Motor neuron (in vitro differentiated cells): ENCODE data around the gene MTUS2. TPM values are rescaled to one million over a fixed set of nuclear protein-coding genes. Genes with fewer than 3 reads are reported as not detected.
A peak's percentile ranks its signal among the peaks of the same experiment; 100 is the strongest.

Experiments used
- ATAC-seq, 8 experiments: fragments of 200-7000 bp; cut with Tn5 transposase; replicated peaks in 6 of 8; 2 replicates each; pipeline ENCODE4 v1.8.0; 2021; ENCODE audit warnings: mild to moderate bottlenecking in 8 of 8, moderate library complexity in 8 of 8
- H3K27ac ChIP-seq, 2 donors: fragments of 250-450 bp; sonication (Bioruptor Pico); 2 replicates each; pipeline ENCODE4 v1.9.0; 2021; ENCODE audit warnings: antibody characterized with exemption in 2 of 2, mild to moderate bottlenecking in 2 of 2, moderate library complexity in 1 of 2
- H3K4me1 ChIP-seq, 2 donors: fragments of 250-450 bp; sonication (Bioruptor Pico); replicated peaks in 1 of 2; 2 replicates each; pipeline ENCODE4 v1.6.1; 2021; ENCODE audit warnings: antibody characterized with exemption in 2 of 2, mild to moderate bottlenecking in 2 of 2, moderate library complexity in 1 of 2
- H3K4me3 ChIP-seq, 5 donors: fragments of 250-450 bp; sonication (Bioruptor Pico); 2 replicates each; pipeline ENCODE4 v1.9.0; 2021; ENCODE audit warnings: antibody characterized with exemption in 5 of 5, mild to moderate bottlenecking in 5 of 5, moderate library complexity in 4 of 5
- WGBS, 10 experiments: fragments of 450-650 bp; shearing (Covaris generic); methylation state at CpG; one replicate each; pipeline ENCODE4 v1.0.0; 2022; 5-methylcytosine and 5-hydroxymethylcytosine counted together
- in situ Hi-C, 9 experiments: fragments of 400-800 bp; cut with MboI; loops; one replicate each; pipeline ENCODE4 v1.15.0; 2021; ENCODE audit warnings: low sequenced_read_pairs in 9 of 9, low pct_unique_long_range_greater_than_20kb in 2 of 9; ENCODE audit not compliant: unreplicated experiment in 9 of 9
- total RNA-seq, 8 experiments: library from RNA; unstranded; fragments of 300-600 nt; gene quantifications; 2 replicates each; pipeline versions ENCODE4 v1.2.3 to v1.2.4, GENCODE V29; 2022

The MTUS2 gene
- total RNA-seq, 8 experiments from 2014 or later, result 1.1 to 9.6 (median 3.9) TPM

GRCh38 chr13:29505511-29505910, 685.4 kb downstream of the MTUS2 start:
- in situ Hi-C loops, result loop anchor here in 8 of 9 experiments (25.0 kb wide), 2 partner anchors 207 to 607 kb away; no protein-coding TSS in a partner anchor
- no peak overlapping the region for H3K4me3 ChIP-seq

GRCh38 chr13:29505950-29506349, 685.8 kb downstream of the MTUS2 start:
- Histone ChIP-seq H3K4me3 (no peak overlapping the region), H3K27ac (no peak overlapping the region), H3K4me1 (peaks cover 18 to 20% of the 10 kb centered on the region in 2 donors)
- ATAC-seq, result no peak
- in situ Hi-C loops, result loop anchor here in 8 of 9 experiments (25.0 kb wide), 2 partner anchors 206 to 606 kb away; no protein-coding TSS in a partner anchor
- 63 to 100% (median 79%) methylated on average over 1 to 3 of the region's 10 CpGs; no CpG with 5 or more reads in 6 of the 10 experiments for WGBS, 10 experiments

More at GRCh38 chr13:29505511-29505910, 685.4 kb downstream of the MTUS2 start:
- Histone ChIP-seq H3K27ac (no peak overlapping the region), H3K4me1 (peaks cover 18 to 22% of the 10 kb centered on the region in 2 donors)
- ATAC-seq, result no peak
- WGBS, 10 experiments, result 76 to 92% (median 89%) methylated on average over 5 to 9 of the region's 17 CpGs; no CpG with 5 or more reads in 6 of the 10 experiments

- in situ Hi-C loops, result loop anchor here in 8 of 9 experiments (25.0 kb wide), 2 partner anchors 205 to 605 kb away; no protein-coding TSS in a partner anchor
- ATAC-seq, result peak in 4 of 8 experiments; percentile 4 to 21 (median 14)
- WGBS, 10 experiments, result 0 to 83% (median 68%) methylated on average over 1 to 13 of the region's 14 CpGs; no CpG with 5 or more reads in 1 of the 10 experiments
- Histone ChIP-seq H3K4me3 (no peak overlapping the region), H3K4me1 (peaks cover 25 to 29% of the 10 kb centered on the region in 2 donors), H3K27ac (no peak overlapping the region)
Observed at GRCh38 chr13:29507356-29507755, 687.2 kb downstream of the MTUS2 start.

GRCh38 chr13:29508130-29508875, 688.2 kb downstream of the MTUS2 start:
- Histone ChIP-seq H3K4me3 (no peak overlapping the region), H3K4me1 (peaks cover 25 to 29% of the 10 kb centered on the region in 2 donors), H3K27ac (peak overlapping the region in 1 of 2 donors; percentile 68)
- 0 to 100% (median 21%) methylated on average over 1 to 9 of the region's 16 CpGs for WGBS, 10 experiments
- ATAC-seq, result peak; percentile 80 to 90 (median 86)
- in situ Hi-C loops, result loop anchor here in 8 of 9 experiments (25.0 kb wide), 2 partner anchors 204 to 604 kb away; no protein-coding TSS in a partner anchor

GRCh38 chr13:29508876-29509252, 688.7 kb downstream of the MTUS2 start:
- in situ Hi-C loops, result loop anchor here in 8 of 9 experiments (25.0 kb wide), 2 partner anchors 203 to 603 kb away; no protein-coding TSS in a partner anchor
- ATAC-seq, result no peak

GRCh38 chr13:29509999-29510589, 690.0 kb downstream of the MTUS2 start:
- H3K4me3 ChIP-seq, result no peak overlapping the region

More at GRCh38 chr13:29508876-29509252, 688.7 kb downstream of the MTUS2 start:
- Histone ChIP-seq H3K27ac (peak overlapping the region in 1 of 2 donors; percentile 68), H3K4me3 (no peak overlapping the region), H3K4me1 (peaks cover 25 to 29% of the 10 kb centered on the region in 2 donors)
- WGBS, 10 experiments, result 58 to 100% (median 80%) methylated on average over 1 to 4 of the region's 4 CpGs; no CpG with 5 or more reads in 3 of the 10 experiments

GRCh38 chr13:29510651-29511084, 690.5 kb downstream of the MTUS2 start:
- WGBS, 10 experiments, result 85 to 100% (median 98%) methylated on average over 1 to 8 of the region's 10 CpGs; no CpG with 5 or more reads in 4 of the 10 experiments
- Histone ChIP-seq H3K4me1 (peaks cover 25 to 29% of the 10 kb centered on the region in 2 donors), H3K4me3 (no peak overlapping the region), H3K27ac (no peak overlapping the region)
- ATAC-seq, result peak in 1 of 8 experiments; percentile 5
- in situ Hi-C loops, result loop anchor here (10.0 to 25.0 kb wide), 3 partner anchors 202 to 602 kb away; no protein-coding TSS in a partner anchor

More at GRCh38 chr13:29509999-29510589, 690.0 kb downstream of the MTUS2 start:
- in situ Hi-C loops, result loop anchor here (10.0 to 25.0 kb wide), 3 partner anchors 202 to 602 kb away; no protein-coding TSS in a partner anchor
- WGBS, 10 experiments, result 45 to 100% (median 91%) methylated on average over 1 to 12 of the region's 14 CpGs; no CpG with 5 or more reads in 1 of the 10 experiments
- H3K4me1 ChIP-seq, result peaks cover 25 to 29% of the 10 kb centered on the region in 2 donors
- no peak overlapping the region for H3K27ac ChIP-seq
- ATAC-seq, result peak in 1 of 8 experiments; percentile 9

- peaks cover 25 to 29% of the 10 kb centered on the region in 2 donors for H3K4me1 ChIP-seq
- H3K4me3 ChIP-seq, result no peak overlapping the region
- H3K27ac ChIP-seq, result no peak overlapping the region
- ATAC-seq, result peak in 1 of 8 experiments; percentile 2
- in situ Hi-C loops, result loop anchor here (10.0 to 25.0 kb wide), 3 partner anchors 201 to 601 kb away; no protein-coding TSS in a partner anchor
- 53 to 100% (median 90%) methylated on average over 2 to 10 of the region's 12 CpGs; no CpG with 5 or more reads in 2 of the 10 experiments for WGBS, 10 experiments
Observed at GRCh38 chr13:29511106-29511796, 691.1 kb downstream of the MTUS2 start.

GRCh38 chr13:29511980-29512379, 691.8 kb downstream of the MTUS2 start:
- peaks cover 25 to 29% of the 10 kb centered on the region in 2 donors for H3K4me1 ChIP-seq
- no peak overlapping the region for H3K27ac ChIP-seq
- H3K4me3 ChIP-seq, result no peak overlapping the region
- WGBS, 10 experiments, result 21 to 100% (median 88%) methylated on average over 2 to 5 of the region's 8 CpGs; no CpG with 5 or more reads in 2 of the 10 experiments
- ATAC-seq, result no peak
- in situ Hi-C loops, result loop anchor here (10.0 to 25.0 kb wide), 3 partner anchors 200 to 600 kb away; no protein-coding TSS in a partner anchor

- no peak overlapping the region for H3K27ac ChIP-seq
- in situ Hi-C loops, result loop anchor here (10.0 to 25.0 kb wide), 3 partner anchors 199 to 599 kb away; no protein-coding TSS in a partner anchor
- H3K4me3 ChIP-seq, result no peak overlapping the region
- 50 to 100% (median 96%) methylated on average over 1 to 5 of the region's 24 CpGs; no CpG with 5 or more reads in 3 of the 10 experiments for WGBS, 10 experiments
- H3K4me1 ChIP-seq, result peaks cover 19 to 23% of the 10 kb centered on the region in 2 donors
- ATAC-seq, result peak in 1 of 8 experiments; percentile 17
Observed at GRCh38 chr13:29513002-29513980, 693.2 kb downstream of the MTUS2 start.
